Measurements from ENCODE around the gene CHPF2.

GRCh38 chr7:151238190-151238810, 6.0 kb downstream of the CHPF2 start:
- TF ChIP-seq POLR2A (IDR thresholded peaks at IDR 0.05; ENCODE audit: low read length), result no peak
- no peak for TF ChIP-seq GATA1 (IDR thresholded peaks at IDR 0.05; ENCODE audit: low read depth, low read length)
